GM18508 (cell line): ENCODE measurements around the gene IL19.

Source experiments
- ATAC-seq: cut with Tn5 transposase; IDR thresholded peaks from one replicate; pipeline ENCODE4 v1.9.1; 2021; ENCODE audit warnings: moderate number of reproducible peaks; ENCODE audit not compliant: insufficient read depth, unreplicated experiment

IL19 gene

GRCh38 chr1:206796981-206797402 lies 26.4 kb downstream of the IL19 start:
- no peak for ATAC-seq

- no peak for ATAC-seq
These were observed 27.2 kb downstream of the IL19 start for GRCh38 chr1:206797534-206798383.

GRCh38 chr1:206798384-206798996 lies 27.9 kb downstream of the IL19 start:
- ATAC-seq: no peak

- ATAC-seq: no peak
These were observed 28.7 kb downstream of the IL19 start for GRCh38 chr1:206799311-206799710.

GRCh38 chr1:206800411-206800810 lies 29.8 kb downstream of the IL19 start:
- ATAC-seq: no peak

GRCh38 chr1:206800891-206801290 lies 30.3 kb downstream of the IL19 start:
- no peak for ATAC-seq

GRCh38 chr1:206801467-206801866 lies 30.9 kb downstream of the IL19 start:
- ATAC-seq: no peak

- no peak for ATAC-seq
These were observed 31.8 kb downstream of the IL19 start for GRCh38 chr1:206802401-206802800.

- ATAC-seq: peak; percentile 91
These were observed 32.7 kb downstream of the IL19 start for GRCh38 chr1:206803221-206803730.

GRCh38 chr1:206804156-206804737 lies 33.7 kb downstream of the IL19 start:
- no peak for ATAC-seq

GRCh38 chr1:206805357-206805756 lies 34.8 kb downstream of the IL19 start:
- no peak for ATAC-seq

- ATAC-seq: no peak
These were observed 38.0 kb downstream of the IL19 start for GRCh38 chr1:206808615-206809014.

- ATAC-seq: no peak
These were observed 39.0 kb downstream of the IL19 start for GRCh38 chr1:206809504-206810084.

- ATAC-seq: no peak
These were observed 41.9 kb downstream of the IL19 start for GRCh38 chr1:206812471-206812870.

- ATAC-seq: no peak
These were observed 44.3 kb downstream of the IL19 start for GRCh38 chr1:206814716-206815341.

GRCh38 chr1:206816390-206817287 lies 46.1 kb downstream of the IL19 start:
- no peak for ATAC-seq

- no peak for ATAC-seq
These were observed 50.9 kb downstream of the IL19 start for GRCh38 chr1:206821493-206821892.

- ATAC-seq: no peak
These were observed 53.2 kb downstream of the IL19 start for GRCh38 chr1:206823727-206824126.

- ATAC-seq: no peak
These were observed 53.8 kb downstream of the IL19 start for GRCh38 chr1:206824331-206824730.
